Transverse colon (tissue), 3 donors: ENCODE measurements around the gene FTCD.
"Not testable (repeated sequence)": the region's sequence is repeated elsewhere in the genome, so short reads cannot be mapped to it uniquely, and the experiment has no call there.

Experiments used
- CTCF ChIP-seq, 5 experiments: fragments of 200-600 bp in 3 of 5; fragments of 450-650 bp in 2 of 5; sonication (generic) in 3 of 5; IDR thresholded peaks; 1 replicate in 2 of 5; 2 replicates in 3 of 5; pipeline ENCODE4 v1.5.1; 2016 to 2017; ENCODE audit warnings: antibody characterized with exemption in 5 of 5, inconsistent platforms in 3 of 5, mild to moderate bottlenecking in 2 of 5, moderate library complexity in 1 of 5
- EP300 ChIP-seq: sonication (generic); formaldehyde crosslinking; IDR thresholded peaks from one replicate; pipeline ENCODE4 v1.6.1; 2017; ENCODE audit warnings: antibody characterized with exemption, low read depth
- POLR2A ChIP-seq: fragments of 450-650 bp; IDR thresholded peaks from one replicate; pipeline ENCODE4 v1.6.1; 2016; ENCODE audit warnings: antibody characterized with exemption, mild to moderate bottlenecking, moderate library complexity

GRCh38 chr21:46140352-46141003, 14.9 kb downstream of the FTCD start:
- not testable (repeated sequence) for TF ChIP-seq CTCF (IDR thresholded peaks at IDR 0.05); POLR2A; EP300
